Measurements from ENCODE around the gene CTSS.
"Not testable (repeated sequence)": the region's sequence is repeated elsewhere in the genome, so short reads cannot be mapped to it uniquely, and the experiment has no call there.

The CTSS gene

DNA sequence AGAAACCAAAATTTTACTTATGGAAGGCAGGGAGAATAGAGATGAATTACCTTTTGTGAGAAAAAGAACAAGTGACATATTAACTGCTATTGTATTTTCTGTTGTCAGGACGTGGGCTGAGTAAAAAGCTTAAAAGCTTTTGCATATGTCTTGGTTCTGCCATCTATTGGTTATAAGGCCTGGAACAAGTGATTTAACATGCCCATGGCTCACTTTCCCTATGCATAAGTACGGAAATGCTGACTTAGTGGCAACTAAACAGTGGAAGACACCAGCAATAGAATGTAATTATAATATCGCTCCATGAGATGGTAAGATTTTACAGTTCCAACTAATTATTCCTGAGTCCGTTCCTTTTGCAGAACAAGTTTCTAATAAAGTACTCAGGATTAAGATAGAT is 6.7 kb upstream of the CTSS start:
- DNase-seq, result no peak

DNA sequence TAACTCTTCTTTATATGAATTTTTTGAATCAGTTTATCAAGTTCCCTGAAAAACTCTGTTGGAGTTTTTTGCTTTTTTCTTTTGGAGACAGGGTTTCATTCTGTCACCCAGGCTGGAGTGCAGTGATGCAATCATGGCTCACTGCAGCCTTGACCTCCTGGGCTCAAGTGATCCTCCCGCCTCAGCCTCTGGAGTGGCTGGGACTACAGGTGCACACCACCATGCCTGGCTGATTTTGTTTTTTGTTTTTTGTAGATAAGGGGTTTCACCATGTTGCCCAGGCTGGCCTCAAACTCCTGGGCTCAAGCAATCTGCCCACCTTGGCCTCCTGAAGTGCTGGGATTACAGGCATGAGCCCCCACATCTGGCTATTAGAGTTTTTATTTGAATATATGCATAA is 2.1 kb upstream of the CTSS start:
- DNase-seq, result not testable (repeated sequence)

DNA sequence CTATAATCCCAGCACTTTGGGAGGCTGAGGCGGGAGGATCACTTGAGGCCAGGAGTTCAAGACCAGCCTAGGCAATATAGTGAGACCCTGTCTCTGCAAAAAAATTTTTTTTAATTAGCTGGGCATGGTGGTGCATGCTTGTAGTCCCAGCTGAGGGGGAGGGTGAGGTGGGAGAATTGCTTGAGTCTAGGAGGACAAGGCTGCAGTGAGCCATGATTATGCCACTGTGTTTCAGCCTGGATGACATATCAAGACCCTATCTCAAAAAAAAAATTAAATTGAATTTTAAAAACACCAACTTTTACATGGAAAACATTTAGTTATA is 361 bp upstream of the CTSS start:
- peak; percentile 5 for DNase-seq

DNA sequence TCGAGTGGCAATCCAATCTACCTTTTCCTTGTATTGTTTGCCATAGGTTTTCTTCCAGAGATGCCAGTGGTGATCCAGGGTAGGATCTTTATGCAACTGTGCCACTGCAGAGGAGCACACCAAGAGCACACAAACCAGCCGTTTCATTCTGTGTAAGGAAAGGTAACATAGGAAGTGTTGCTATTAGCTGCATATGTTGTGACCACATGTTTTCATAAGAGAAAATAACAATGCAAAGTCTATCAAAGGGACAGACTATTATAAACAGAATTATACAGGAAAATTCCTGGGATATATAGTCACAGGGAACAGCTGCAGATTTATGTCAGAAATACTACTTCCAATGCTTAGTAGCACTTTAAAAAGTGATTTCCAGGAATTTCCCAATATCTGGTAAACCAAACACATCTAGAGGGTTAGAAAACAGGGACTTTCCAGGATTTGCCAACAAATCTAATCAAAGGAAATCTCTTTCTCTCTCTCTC is 919 bp downstream of the CTSS start:
- no peak for DNase-seq

DNA sequence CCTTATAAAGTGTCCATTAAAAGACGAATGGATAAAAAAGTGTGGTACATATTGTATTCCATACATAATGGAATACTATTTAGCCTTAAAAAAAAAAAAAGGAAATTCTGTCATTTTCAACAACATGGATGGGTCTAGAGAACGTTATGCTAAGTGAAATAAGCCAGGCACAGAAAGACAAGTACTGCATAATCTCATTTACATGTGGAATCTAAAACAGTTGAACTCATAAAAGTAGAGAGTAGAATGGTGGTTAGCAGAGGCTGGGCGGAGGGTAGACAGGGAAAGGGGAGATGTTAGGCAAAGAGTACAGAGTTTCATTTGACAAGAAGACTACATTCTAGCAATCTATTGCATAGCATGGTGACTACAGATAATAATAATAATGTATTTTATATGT is 2.6 kb downstream of the CTSS start:
- DNase-seq, result no peak

DNA sequence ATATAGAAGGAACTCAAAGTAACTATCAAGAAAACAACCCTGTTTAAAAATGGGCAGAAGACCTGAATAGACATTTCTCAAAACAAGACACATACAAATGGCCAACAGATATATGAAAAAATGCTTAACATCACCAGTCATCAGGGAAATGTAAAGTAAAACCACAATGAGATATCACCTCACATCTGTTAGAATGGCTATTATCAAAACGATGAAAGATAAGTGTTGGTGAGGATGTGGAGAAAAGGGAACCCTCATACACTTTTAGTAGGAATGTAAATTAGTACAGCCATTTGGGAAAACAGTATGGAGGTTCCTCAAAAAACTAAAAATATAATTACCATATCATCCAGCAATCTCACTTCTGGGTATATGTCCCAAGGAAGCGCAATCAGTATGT is 3.0 kb downstream of the CTSS start:
- DNase-seq, result no peak

DNA sequence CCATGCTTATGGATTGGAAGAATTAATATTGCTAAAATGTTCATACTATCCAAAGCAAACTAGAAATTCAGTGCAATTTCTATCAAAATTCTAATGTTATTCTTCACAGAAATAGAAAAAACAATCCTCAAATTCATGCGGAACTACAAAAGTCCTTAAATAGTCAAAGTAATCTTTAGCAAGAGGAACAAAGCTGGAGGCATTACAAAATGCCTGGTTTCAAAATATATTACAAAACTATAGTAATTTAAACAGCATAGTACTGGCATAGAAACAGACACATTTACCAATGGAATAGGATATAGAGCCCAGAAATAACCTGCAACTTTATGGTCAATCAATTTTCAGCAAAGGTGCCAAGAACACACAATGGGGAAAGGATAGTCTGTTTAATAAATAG is 3.8 kb downstream of the CTSS start:
- no peak for DNase-seq

DNA sequence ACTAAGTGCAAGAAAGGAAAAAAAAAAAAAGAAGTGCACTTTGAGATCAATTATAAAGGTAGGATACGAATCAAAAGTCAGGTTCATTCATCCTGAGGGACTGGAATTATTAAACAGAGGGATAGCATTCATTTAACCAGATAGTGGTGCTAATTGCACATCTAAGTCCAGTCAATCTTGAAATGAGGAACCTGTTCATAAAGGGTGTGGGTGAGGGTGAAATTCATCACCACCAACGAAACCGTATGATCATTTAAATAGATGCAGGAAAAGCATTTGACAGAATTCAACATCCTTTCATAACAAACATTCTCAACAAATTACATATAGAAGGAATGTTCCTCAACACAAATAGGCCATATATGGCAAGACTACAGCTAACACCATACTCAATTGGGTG is 5.6 kb downstream of the CTSS start:
- DNase-seq, result no peak

DNA sequence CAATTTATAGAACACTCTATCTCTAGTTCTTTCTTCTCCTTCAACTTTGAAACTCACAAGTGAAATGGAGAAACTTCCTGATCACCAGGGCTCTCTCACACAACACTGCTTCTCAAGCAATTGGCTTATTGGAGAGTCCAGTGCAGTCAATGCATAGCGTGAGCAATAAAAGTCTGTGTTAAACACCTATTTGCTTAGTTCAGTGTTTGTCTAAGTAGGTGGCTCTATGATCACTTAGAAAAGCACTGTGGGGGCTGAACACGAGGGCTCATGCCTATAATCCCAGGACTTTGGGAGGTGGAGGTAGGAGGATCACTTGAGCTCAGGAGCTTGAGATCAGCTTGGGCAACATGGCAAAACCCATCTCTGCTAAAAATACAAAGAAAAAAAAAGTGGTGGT is 12.2 kb downstream of the CTSS start:
- no peak for DNase-seq

DNA sequence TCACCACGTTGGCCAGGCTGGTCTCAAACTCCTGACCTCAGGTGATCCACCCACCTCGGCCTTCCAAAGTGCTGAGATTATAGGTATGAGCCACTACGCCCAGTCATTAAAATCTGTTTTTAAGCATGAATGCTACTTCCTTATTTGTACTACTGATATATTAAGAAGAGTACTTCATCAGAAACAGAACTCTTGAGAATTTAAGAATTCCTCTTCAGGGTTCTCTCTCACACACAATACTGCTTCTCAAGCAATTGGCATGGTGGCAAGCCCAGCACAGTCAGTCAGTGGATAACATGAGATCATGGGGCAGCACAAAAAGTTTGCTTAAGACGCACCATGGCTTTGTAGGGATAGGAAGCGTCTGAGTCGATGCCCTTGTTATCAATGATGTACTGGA is 14.1 kb downstream of the CTSS start:
- no peak for DNase-seq

DNA sequence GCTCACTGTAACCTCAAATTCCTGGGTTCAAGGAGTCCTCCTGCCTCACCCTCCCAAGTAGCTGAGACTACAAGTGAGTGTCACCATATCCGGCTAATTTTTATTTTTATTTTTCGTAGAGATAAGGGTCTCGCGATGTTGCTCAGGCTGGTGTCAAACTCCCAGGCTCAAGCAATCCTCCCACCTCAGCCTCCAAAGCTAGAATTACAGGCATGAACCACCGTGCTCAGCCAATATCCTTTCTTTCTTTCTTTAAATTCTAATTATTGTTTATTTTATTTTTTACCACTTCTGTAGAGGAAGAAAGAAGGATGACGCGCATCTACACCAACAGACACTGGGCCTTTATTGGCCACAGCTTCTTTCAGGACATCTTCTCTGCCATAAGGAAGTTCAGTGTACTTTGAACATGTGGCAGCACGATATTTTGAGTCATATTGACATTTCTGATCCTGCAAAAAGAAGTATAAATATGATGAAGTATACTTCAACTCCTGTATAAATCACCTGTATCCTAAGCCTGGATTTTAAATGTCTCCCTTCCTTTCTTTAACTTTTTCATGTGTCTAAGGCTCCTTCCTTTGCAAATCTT is 15.8 kb downstream of the CTSS start:
- DNase-seq, result no peak

DNA sequence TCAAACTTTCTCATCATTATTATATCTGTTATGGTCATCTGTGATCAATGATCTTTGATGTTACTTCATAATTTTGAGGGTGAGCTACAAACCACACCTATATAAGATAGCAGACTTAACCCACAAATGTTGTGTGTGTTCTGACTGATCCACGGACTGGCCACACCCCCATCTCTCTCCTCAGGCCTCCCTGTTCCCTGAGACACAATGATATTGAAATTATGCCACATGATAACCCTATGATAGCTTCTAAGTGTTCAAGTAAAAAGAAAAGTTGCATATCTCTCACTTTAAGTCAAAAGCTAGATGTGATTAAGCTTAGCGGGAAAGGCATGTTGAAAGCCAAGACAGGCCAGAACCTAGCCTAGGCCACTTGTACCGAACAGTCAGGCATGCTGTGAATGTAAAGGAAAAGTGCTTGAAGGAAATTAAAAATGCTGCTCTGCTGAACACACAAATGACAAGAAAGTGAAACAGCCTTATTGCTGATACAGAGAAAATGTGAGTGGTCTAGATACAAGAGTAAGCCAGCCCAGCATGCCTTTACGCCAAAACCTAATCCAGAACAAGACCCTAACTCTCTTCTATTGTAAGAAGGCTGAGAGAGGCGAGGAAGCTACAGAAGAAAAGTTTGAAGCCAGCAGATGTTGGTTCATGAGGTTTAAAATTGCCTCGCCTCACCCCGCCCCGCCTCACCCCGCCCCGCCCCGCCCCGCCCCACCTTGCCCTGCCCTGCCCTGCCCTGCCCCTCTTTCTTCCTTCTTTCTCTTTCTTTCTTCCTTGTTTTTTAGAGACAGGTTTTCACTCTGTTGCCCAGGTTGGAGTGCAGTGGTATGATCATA is 16.5 kb downstream of the CTSS start:
- DNase-seq, result no peak

DNA sequence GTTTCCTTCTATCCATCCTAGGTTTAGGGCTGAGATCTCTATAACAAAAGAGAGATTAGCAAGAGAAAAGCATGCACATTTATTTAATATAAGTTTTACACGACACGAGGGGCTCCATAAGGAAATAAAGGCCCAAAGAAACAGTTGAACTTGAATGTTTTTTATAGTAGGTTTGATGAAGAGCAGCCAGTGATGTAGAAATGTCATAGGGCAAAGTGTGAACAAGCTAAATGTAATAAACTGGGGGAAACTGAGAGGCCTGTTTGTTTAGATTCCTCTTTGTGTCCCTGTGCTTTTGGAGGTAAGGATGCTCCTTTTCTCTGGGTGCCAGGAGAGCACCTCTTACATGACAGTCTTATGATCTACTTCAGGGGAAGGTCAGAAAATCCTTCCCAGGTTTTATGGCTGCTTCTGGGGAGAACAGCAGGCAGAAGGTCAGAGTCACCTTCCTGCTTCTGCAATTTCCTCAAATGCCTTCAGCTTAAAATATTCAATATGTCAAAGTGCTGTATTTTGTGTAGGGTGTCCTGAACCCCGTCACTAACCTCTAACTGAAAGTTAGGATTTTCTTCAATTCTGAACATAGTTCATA is 35.4 kb downstream of the CTSS start:
- no peak for DNase-seq

DNA sequence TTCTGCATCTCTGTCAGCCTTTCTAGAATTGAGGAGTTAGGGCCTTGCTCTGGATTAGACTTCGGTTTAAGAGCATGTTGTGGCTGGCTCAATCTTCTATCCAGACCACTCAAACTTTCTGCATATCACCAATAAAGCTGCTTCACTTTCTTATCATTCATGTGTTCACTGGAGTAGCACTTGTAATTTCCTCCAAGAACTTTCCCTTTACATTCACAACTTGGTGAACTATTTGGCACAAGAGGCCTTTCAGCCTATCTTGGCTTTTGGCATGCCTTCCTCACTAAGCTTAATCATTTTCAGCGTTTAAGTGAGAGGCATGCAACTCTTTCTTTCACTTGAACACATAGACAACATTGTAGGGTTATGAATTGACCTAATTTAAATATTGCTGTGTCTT is 41.2 kb downstream of the CTSS start:
- no peak for DNase-seq

DNA sequence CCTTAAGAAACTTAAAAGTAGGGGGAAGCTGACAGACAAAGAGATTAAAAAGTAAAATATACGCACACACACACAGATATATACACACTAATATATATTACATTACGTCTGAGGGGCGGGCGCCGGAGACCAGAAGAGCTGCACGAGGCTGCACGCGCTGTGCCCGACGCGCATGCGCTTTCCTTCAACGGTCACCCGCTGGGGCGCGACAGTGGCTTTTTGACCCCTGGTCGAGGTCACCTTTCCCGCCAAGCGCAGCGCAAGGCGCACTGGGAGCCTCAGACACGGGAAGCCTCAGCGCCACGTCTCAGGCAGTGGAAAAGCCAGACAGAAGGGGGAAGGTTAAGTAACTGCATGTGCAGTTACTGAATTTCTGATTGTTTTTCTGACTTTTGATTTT is 44.9 kb downstream of the CTSS start, which contains the start of gene HORMAD1:
HORMAD1 (minus strand) TSS at position 193 of the 400 bp plus-strand sequence. CDS start 1,390 bp downstream, outside the sequence.
- no peak for DNase-seq

DNA sequence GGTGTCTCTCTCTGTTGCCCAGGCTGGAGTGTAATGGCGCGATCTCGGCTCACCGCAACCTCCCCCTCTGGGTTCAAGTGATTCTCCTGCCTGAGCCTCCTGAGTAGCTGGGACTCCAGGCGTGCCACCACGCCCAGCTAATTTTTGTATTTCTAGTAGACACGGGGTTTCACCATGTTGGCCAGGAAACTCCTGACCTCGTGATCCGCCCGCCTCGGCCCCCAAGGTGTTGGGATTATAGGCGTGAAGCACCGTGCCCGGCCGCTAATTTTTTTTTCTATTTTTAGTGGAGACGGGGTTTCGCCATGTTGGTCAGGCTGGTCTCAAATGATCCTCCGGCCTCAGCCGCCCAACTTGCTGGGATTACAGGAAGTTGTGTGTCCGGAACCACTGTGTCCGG is 45.5 kb downstream of the CTSS start:
- DNase-seq, result no peak

DNA sequence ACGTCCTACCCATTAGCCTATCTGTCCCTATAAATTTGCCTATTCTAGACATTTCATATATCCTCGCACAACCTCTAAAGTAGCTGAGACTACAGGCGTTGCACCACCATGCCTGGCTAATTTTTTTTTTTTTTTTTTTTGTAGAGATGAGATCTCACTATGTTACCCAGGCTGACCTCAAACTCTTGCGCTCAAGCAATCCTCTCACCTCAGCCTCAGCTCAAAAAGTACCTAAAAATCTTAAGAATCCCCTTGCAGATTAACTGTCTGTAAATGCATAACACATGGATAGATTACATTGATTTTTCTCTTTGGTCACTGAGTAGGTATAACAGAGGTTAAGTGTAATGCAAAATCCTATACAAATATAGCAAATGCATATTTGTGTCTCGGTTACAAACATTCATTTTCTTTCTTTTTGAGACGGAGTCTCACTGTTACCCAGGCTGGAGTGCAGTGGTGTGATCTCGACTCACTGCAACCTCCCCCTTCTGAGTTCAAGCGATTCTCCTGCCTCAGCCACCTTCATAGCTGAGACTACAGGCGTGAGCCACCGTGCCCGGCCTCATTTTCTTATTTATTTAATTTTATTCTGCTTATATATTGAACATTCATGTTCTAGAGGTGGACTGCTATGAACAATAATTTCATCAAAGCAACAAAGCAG is 47.2 kb downstream of the CTSS start:
- no peak for DNase-seq

DNA sequence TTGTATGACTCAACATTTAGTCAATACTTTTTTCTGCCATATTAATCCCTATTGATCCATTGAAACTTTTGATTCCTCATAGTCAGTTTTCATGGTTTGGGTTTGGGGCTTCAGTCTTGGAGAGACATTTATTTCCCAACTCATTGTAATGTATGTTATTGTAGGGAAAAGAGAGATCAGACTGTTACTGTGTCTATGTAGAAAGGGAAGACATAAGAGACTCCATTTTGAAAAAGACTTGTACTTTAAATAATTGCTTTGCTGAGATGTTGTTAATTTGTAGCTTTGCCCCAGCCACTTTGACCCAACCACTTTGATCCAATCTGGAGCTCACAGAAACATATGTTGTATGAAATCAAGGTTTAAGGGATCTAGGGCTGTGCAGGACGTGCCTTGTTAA is 56.5 kb downstream of the CTSS start:
- DNase-seq, result not testable (repeated sequence)

DNA sequence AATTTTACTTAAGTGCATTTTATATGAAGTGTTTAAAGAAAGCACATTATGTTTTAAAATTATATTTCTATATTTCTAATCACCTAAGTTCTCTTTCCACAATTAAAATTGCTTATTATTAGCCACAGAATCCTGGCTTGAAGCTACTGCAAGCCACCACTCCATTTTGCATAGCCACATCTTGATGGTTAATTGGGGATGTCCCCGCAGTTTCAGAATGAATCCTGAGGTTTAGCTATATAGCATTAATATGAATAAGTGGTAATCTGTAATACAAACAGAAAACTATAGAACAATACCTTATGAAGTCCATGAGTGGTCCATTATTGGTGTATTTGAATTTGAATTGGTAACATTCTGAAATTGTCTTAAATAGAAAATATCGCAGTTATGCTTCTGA is 57.0 kb downstream of the CTSS start:
- peak; percentile 54 for DNase-seq

DNA sequence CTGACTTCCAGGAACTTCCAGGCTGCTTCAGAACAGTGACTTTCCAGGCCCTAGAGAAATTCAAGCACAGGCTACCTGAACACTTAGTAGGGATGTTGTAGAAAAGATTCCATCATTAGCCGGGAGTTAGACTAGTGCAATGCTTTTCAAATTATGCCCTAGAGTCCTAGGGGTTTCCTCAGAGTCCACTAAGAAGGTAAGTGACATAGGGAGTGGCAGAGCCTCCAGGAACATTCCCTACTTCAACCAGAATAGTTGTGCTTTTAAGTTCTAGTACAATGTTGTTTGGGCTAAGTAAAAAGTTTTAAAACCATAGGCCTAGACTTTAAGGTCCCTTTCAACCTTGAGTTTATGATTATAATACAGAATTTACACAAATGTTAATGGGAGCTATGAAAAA is 59.5 kb downstream of the CTSS start:
- DNase-seq, result no peak

DNA sequence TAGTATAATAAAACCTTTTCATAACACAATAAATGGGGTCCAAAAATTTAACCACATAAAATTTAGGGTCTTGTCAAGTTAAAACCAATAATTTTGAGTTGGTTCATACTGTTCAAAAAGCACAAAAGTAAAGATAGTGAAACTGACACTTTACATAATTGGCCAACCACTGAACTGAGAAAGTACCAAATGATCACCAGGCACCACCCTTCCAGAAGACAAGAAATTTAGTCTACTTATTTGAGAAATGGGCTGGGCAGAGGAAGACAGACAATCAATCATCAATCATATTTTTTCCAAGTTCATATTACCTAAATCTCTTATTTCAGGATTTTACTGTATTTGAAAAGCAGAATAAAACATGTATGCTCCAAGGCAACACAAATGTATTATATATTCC is 62.2 kb downstream of the CTSS start:
- no peak for DNase-seq

DNA sequence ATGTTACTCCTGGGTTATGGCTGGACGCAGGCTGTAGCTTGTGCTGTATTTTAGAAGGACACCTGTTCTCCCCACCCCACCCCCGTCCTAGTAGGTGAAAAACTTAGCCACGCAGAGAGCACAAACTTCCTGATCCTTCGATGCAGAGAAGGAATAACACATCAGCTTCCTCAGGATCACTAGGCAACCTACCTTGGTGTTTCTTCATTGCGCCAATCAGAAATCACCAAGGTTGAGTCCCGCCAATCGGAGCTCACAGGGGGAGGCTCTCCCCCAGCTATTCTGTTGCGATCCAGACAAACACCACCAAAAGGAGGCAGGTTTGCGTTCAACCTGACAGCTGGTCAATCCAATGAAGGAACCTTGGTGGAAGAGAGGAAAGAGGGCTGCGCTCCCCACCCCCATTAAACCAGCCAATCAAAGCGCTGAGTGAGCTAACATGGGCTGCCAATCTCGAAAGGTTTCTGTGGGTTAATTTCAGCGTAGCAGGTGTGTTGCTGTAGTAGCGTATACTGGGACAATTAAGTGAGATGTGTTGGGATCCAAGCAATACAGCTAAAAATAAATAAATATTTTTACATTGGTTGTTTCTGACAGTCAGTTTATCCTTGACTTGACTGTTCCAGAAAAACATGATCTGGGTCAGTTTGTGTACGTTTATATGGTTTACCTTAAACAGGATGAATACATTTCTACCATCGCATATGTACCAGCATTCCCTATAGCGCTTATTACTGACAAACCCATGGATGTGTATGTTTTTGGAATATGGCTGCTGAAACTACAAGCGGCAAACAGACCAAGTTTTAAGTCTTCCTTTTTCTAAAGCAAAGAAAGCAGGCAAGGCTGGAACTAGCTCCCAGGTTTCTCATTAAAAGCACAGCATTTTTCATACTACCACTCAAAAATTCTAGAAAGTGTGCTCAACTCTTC is 68.3 kb downstream of the CTSS start, which contains the start of gene GOLPH3L:
GOLPH3L (minus strand) TSS at position 160 of the 933 bp plus-strand sequence. CDS start 2,316 bp downstream, outside the sequence.
- peak; percentile 92 for DNase-seq
